H1 (cell line): ENCODE data around the gene USP30. TPM values are rescaled to one million over a fixed set of nuclear protein-coding genes. Genes with fewer than 3 reads are reported as not detected.

Experiments used
- CTCF ChIA-PET: fragments of 300-600 bp; sonication (Branson Sonifier 250); formaldehyde crosslinking; loops from one replicate; lab custom pipeline; 2021; ENCODE audit not compliant: partially characterized antibody; lab: Charles Lee
- POLR2A ChIA-PET: fragments of 300-600 bp; sonication (Branson Sonifier 250); formaldehyde crosslinking; loops from one replicate; lab custom pipeline; 2021; ENCODE audit warnings: inconsistent platforms; ENCODE audit not compliant: partially characterized antibody; lab: Charles Lee
- DNase-seq, 2 experiments: peaks; one replicate each; pipeline versions ENCODE4 v3.0.0 to v3.0.0-alpha.2; 2010 to 2022; ENCODE audit warnings: low spot score in 2 of 2, low read depth in 1 of 2, mixed read lengths in 1 of 2
- FAIRE-seq: peaks from 2 replicates; lab custom pipeline; 2011; peaks lifted over from hg19 to GRCh38; lab: Jason Lieb, UNC
- H2AFZ ChIP-seq: 2 replicates; pipeline ENCODE4 v1.8.1; 2012; ENCODE audit warnings: low read length, inconsistent platforms
- H2AK5ac ChIP-seq: 2 replicates; pipeline ENCODE4 v1.6.1; 2013; ENCODE audit warnings: low read depth, low read length
- H2BK120ac ChIP-seq: replicated peaks from 2 replicates; pipeline ENCODE3; 2013; ENCODE audit warnings: low read depth, low read length, inconsistent platforms
- H2BK12ac ChIP-seq: 2 replicates; pipeline ENCODE4 v1.6.1; 2013; ENCODE audit warnings: low read depth, low read length
- H2BK15ac ChIP-seq: 2 replicates; pipeline ENCODE4 v1.6.1; 2013; ENCODE audit warnings: low read length
- H2BK20ac ChIP-seq: 2 replicates; pipeline ENCODE4 v1.6.1; 2013; ENCODE audit warnings: low read length
- H2BK5ac ChIP-seq: 2 replicates; pipeline ENCODE4 v1.6.1; 2013; ENCODE audit warnings: low read depth, low read length
- H3K14ac ChIP-seq: 2 replicates; pipeline ENCODE4 v1.6.1; 2013; ENCODE audit warnings: inconsistent platforms; ENCODE audit not compliant: insufficient read length
- H3K18ac ChIP-seq: 2 replicates; pipeline ENCODE4 v1.6.1; 2013; ENCODE audit warnings: low read length; ENCODE audit errors: extremely low read depth
- H3K23ac ChIP-seq: 2 replicates; pipeline ENCODE4 v1.6.1; 2013; ENCODE audit warnings: inconsistent platforms; ENCODE audit not compliant: insufficient read length
- H3K23me2 ChIP-seq: 2 replicates; pipeline ENCODE4 v1.6.1; 2013; ENCODE audit warnings: low read depth, low read length
- H3K27ac ChIP-seq: 2 replicates; pipeline ENCODE4 v1.6.1; 2011; ENCODE audit warnings: low read depth, low read length, inconsistent platforms
- H3K27me3 ChIP-seq, 4 experiments: replicated peaks in 1 of 4; 1 replicate in 1 of 4; 2 replicates in 3 of 4; pipeline versions ENCODE4 v1.6.1 to v1.8.1; 2011 to 2013; ENCODE audit warnings: low read length in 3 of 4, mild to moderate bottlenecking in 3 of 4, inconsistent platforms in 2 of 4, mixed read lengths in 2 of 4, moderate library complexity in 1 of 4; ENCODE audit not compliant: control insufficient read depth in 3 of 4, insufficient read depth in 3 of 4; ENCODE audit errors: extremely low read depth in 1 of 4
- H3K36me3 ChIP-seq, 4 experiments: 2 replicates each; pipeline versions ENCODE4 v1.6.1 to v1.8.1; 2011 to 2013; ENCODE audit warnings: mild to moderate bottlenecking in 4 of 4, low read length in 3 of 4, moderate library complexity in 2 of 4, control low read depth in 1 of 4, inconsistent platforms in 1 of 4; ENCODE audit not compliant: insufficient read depth in 4 of 4, control insufficient read depth in 2 of 4
- H3K4ac ChIP-seq: replicated peaks from 2 replicates; pipeline ENCODE3; 2013; ENCODE audit warnings: low read length, low read depth, mixed read lengths, inconsistent platforms; ENCODE audit not compliant: insufficient read length
- H3K4me1 ChIP-seq, 4 experiments: replicated peaks in 1 of 4; 1 replicate in 1 of 4; 2 replicates in 3 of 4; pipeline versions ENCODE4 v1.6.1 to v1.8.1; 2011 to 2013; ENCODE audit warnings: low read length in 3 of 4, inconsistent platforms in 2 of 4, mixed read lengths in 1 of 4; ENCODE audit not compliant: insufficient read depth in 4 of 4, control insufficient read depth in 3 of 4
- H3K4me2 ChIP-seq, 2 experiments: 2 replicates each; pipeline versions ENCODE4 v1.6.1 to v1.8.1; 2011 to 2013; ENCODE audit warnings: low read depth in 2 of 2, low read length in 2 of 2, control low read depth in 1 of 2, inconsistent platforms in 1 of 2, mild to moderate bottlenecking in 1 of 2; ENCODE audit not compliant: insufficient read depth in 1 of 2
- H3K4me3 ChIP-seq, 4 experiments: fragments of 200-600, 300-600 bp in 1 of 4; sonication (generic), shearing (Covaris generic), sonication (Bioruptor Twin) in 1 of 4; 2 replicates each; pipeline versions ENCODE4 v1.5.1 to v1.8.1; 2011 to 2016; ENCODE audit warnings: low read length in 4 of 4, low read depth in 3 of 4, control low read depth in 2 of 4, inconsistent platforms in 2 of 4, mild to moderate bottlenecking in 2 of 4, mixed read lengths in 1 of 4, moderate library complexity in 1 of 4; ENCODE audit not compliant: insufficient read depth in 2 of 4; ENCODE audit errors: extremely low read depth in 1 of 4
- H3K56ac ChIP-seq: replicated peaks from 2 replicates; pipeline ENCODE3; 2013; ENCODE audit warnings: low read depth, mild to moderate bottlenecking, mixed read lengths, low read length, inconsistent platforms; ENCODE audit not compliant: insufficient read length
- H3K79me1 ChIP-seq: 2 replicates; pipeline ENCODE4 v1.6.1; 2013; ENCODE audit warnings: low read depth, low read length, control low read depth
- H3K79me2 ChIP-seq, 2 experiments: 2 replicates each; pipeline versions ENCODE4 v1.6.1 to v1.8.1; 2012 to 2013; ENCODE audit warnings: low read length in 2 of 2, mild to moderate bottlenecking in 2 of 2, inconsistent platforms in 1 of 2; ENCODE audit not compliant: insufficient read depth in 2 of 2, control insufficient read depth in 1 of 2
- H3K9ac ChIP-seq, 4 experiments: replicated peaks in 1 of 4; 1 replicate in 1 of 4; 2 replicates in 3 of 4; pipeline versions ENCODE4 v1.6.1 to v1.8.1; 2011 to 2013; ENCODE audit warnings: low read depth in 3 of 4, low read length in 3 of 4, control low read depth in 2 of 4, mild to moderate bottlenecking in 2 of 4, moderate library complexity in 2 of 4, inconsistent platforms in 1 of 4; ENCODE audit errors: extremely low read depth in 1 of 4
- H3K9me3 ChIP-seq, 2 experiments: 2 replicates each; pipeline versions ENCODE4 v1.6.1 to v1.8.1; 2012 to 2013; ENCODE audit warnings: mild to moderate bottlenecking in 2 of 2, moderate library complexity in 2 of 2, control low read depth in 1 of 2, inconsistent platforms in 1 of 2, low read depth in 1 of 2, low read length in 1 of 2, mixed read lengths in 1 of 2; ENCODE audit not compliant: insufficient read depth in 2 of 2
- H4K20me1 ChIP-seq, 2 experiments: replicated peaks in 1 of 2; 2 replicates each; pipeline versions ENCODE3 to v1.8.1; 2011 to 2013; ENCODE audit warnings: inconsistent platforms in 2 of 2, low read length in 2 of 2, mild to moderate bottlenecking in 1 of 2; ENCODE audit not compliant: insufficient read depth in 2 of 2, control insufficient read depth in 1 of 2
- H4K5ac ChIP-seq: 2 replicates; pipeline ENCODE4 v1.6.1; 2013; ENCODE audit warnings: low read length, low read depth, mixed read lengths, inconsistent platforms; ENCODE audit not compliant: insufficient read length
- H4K8ac ChIP-seq: 2 replicates; pipeline ENCODE4 v1.8.0; 2013; ENCODE audit warnings: mild to moderate bottlenecking, moderate library complexity, low read length, inconsistent platforms; ENCODE audit not compliant: insufficient read depth; ENCODE audit errors: extremely low read depth
- H4K91ac ChIP-seq: replicated peaks from 2 replicates; pipeline ENCODE3; 2013; ENCODE audit warnings: low read length, mixed read lengths, inconsistent platforms; ENCODE audit not compliant: insufficient read length
- ASH2L ChIP-seq: fragments of 200-600, 300-600 bp; sonication (generic); IDR thresholded peaks from one replicate; pipeline ENCODE4 v1.7.1; 2017; ENCODE audit warnings: low read length
- PHF8 ChIP-seq: fragments of 200-600 bp; sonication (generic); conservative IDR thresholded peaks from 2 replicates; pipeline ENCODE4 v1.7.1; 2012; ENCODE audit warnings: low read depth, mild to moderate bottlenecking, inconsistent platforms, low read length, moderate library complexity
- TCF12 ChIP-seq: IDR thresholded peaks from 2 replicates; pipeline ENCODE4 v1.6.1; 2011; ENCODE audit warnings: low read depth, mild to moderate bottlenecking, low read length
- WGBS, 2 experiments: shearing (Covaris generic) in 1 of 2; methylation state at CpG; one replicate each; pipeline versions ENCODE4 v1.1.6 to v1.1.7; 2013 to 2015; ENCODE audit warnings: low lambda C conversion rate in 2 of 2, mixed read lengths in 2 of 2, inconsistent platforms in 1 of 2, low coverage in 1 of 2, missing lambda C conversion rate in 1 of 2; ENCODE audit not compliant: insufficient replicate concordance in 2 of 2, insufficient coverage in 1 of 2, insufficient read length in 1 of 2; ENCODE audit errors: extremely low coverage in 1 of 2, missing lambda C conversion rate in 1 of 2; 5-methylcytosine and 5-hydroxymethylcytosine counted together
- polyA plus RNA-seq, 7 experiments: library from polyadenylated mRNA; depleted of rRNA in 3 of 7; stranded (reverse) in 5 of 7; unstranded in 2 of 7; fragments of >200 nt in 5 of 7; fragments of 200-250 nt in 2 of 7; gene quantifications; 1 replicate in 5 of 7; 2 replicates in 1 of 7; 4 replicates in 1 of 7; pipeline versions ENCODE4 v1.2.1 to v1.2.3, GENCODE V29; 2011 to 2013; ENCODE audit warnings: missing spikeins in 2 of 7, mixed read lengths in 2 of 7
- total RNA-seq: library from RNA; stranded (reverse); fragmentation: NEBNext Ultra II Directional; extraction: Animal tissue kit (Norgen Biotek cat#: 25700); gene quantifications from 2 replicates; pipeline ENCODE4 v1.2.1, GENCODE V29; 2021

Gene USP30
- total and polyA plus RNA-seq, 2 of the 8 experiments (the other 6 are each of a cell fraction or from before 2014, with no cell fraction given): 7.0 to 12.2 TPM

GRCh38 chr12:109069307-109070271 is 17.2 kb downstream of the USP30 start:
- no peaks in the 10 kb centered on the region; a peak in 1 of 8 replicates for H3K36me3 ChIP-seq
- POLR2A ChIA-PET: interaction anchor here (0.6 to 2.3 kb wide), 7 partner anchors 15 to 596 kb away, joined by 3 to 8 read pairs (median 4); partner anchors contain the start of gene ALKBH2
- WGBS, 2 experiments: 33% methylated on average over 17 of the region's 17 CpGs; no CpG with 5 or more reads in 1 of the 2 experiments
- no peaks in the 10 kb centered on the region for H3K27me3 ChIP-seq
- peak overlapping the region in 3 of 4 experiments; percentile 15 to 46 (median 23); a peak in 5 of 8 replicates for H3K4me3 ChIP-seq
- peaks cover 4% of the 10 kb centered on the region; the same call in 1 of the 2 replicates for H3K23me2 ChIP-seq
- no peak overlapping the region for H2BK120ac ChIP-seq
- H3K23ac ChIP-seq: no peak overlapping the region
- H2AFZ ChIP-seq: peak overlapping the region; percentile 66; the same call in 1 of the 2 replicates
- peak overlapping the region in 2 of 4 experiments; percentile 0 to 43; a peak in 3 of 7 replicates for H3K9ac ChIP-seq
- H3K27ac ChIP-seq: peak overlapping the region; percentile 38
- H3K18ac ChIP-seq: no peak overlapping the region; the same call in 1 of the 2 replicates
- no peaks in the 10 kb centered on the region for H3K9me3 ChIP-seq
- H2AK5ac ChIP-seq: 0 out of 2 replicates have a peak overlapping the region, but pooled peaks have one; percentile 86
- H3K14ac ChIP-seq: no peak overlapping the region
- H2BK5ac ChIP-seq: 0 out of 2 replicates have a peak overlapping the region, but pooled peaks have one; percentile 13
- peak overlapping the region; percentile 40 to 61; a peak in 3 of 4 replicates for H3K4me2 ChIP-seq
- no peaks in the 10 kb centered on the region for H3K79me2 ChIP-seq
- H2BK12ac ChIP-seq: peak overlapping the region; percentile 39; the same call in 1 of the 2 replicates
- no peak overlapping the region for H3K56ac ChIP-seq
- peak overlapping the region; percentile 83; the same call in 1 of the 2 replicates for H2BK15ac ChIP-seq
- FAIRE-seq (no peak), DNase-seq (peak in 1 of 2 experiments; percentile 77)
- no peak overlapping the region for H2BK20ac ChIP-seq
- peaks cover 0 to 11% (median 4%) of the 10 kb centered on the region in 4 experiments; a peak in 3 of 7 replicates for H3K4me1 ChIP-seq
- CTCF ChIA-PET: interaction anchor here (0.7 to 3.5 kb wide), 17 partner anchors 10 to 451 kb away, joined by 3 to 11 read pairs (median 3); no protein-coding TSS in a partner anchor
- no peak overlapping the region for H4K91ac ChIP-seq
- H4K5ac ChIP-seq: peak overlapping the region; percentile 16
- H4K20me1 ChIP-seq: no peaks in the 10 kb centered on the region
- H3K79me1 ChIP-seq: no peaks in the 10 kb centered on the region
- peak overlapping the region; percentile 19; the same call in 1 of the 2 replicates for H4K8ac ChIP-seq
- H3K4ac ChIP-seq: no peak overlapping the region
- TF ChIP-seq TCF12: no peak
- TF ChIP-seq ASH2L: peak; percentile 76
- TF ChIP-seq PHF8: no peak
